C4-2B (cell line): ENCODE results near the gene ATAD3C.
A peak's percentile ranks its signal among the peaks of the same experiment; 100 is the strongest.
"Not testable (repeated sequence)": the region's sequence is repeated elsewhere in the genome, so short reads cannot be mapped to it uniquely, and the experiment has no call there.

ENCODE experiments used
- H3K27ac ChIP-seq: fragments of 450-650 bp; 2 replicates; pipeline ENCODE4 v1.5.1; 2017
- CTCF ChIP-seq: fragments of 450-650 bp; conservative IDR thresholded peaks from 2 replicates; pipeline ENCODE4 v1.5.1; 2017; ENCODE audit warnings: mild to moderate bottlenecking
- ZFX ChIP-seq: fragments of 450-650 bp; IDR thresholded peaks from 2 replicates; pipeline ENCODE4 v1.6.1; 2017

Gene ATAD3C

GRCh38 chr1:1427820-1428148 lies 21.7 kb upstream of the ATAD3C start:
- TF ChIP-seq ZFX = no peak
- no peak for TF ChIP-seq CTCF
- no peak overlapping the region for H3K27ac ChIP-seq

- TF ChIP-seq CTCF (no peak), ZFX (no peak)
- H3K27ac ChIP-seq = no peak overlapping the region
These were observed 21.3 kb upstream of the ATAD3C start for GRCh38 chr1:1428174-1428573.

- H3K27ac ChIP-seq = not testable (repeated sequence)
These were observed 20.5 kb upstream of the ATAD3C start for GRCh38 chr1:1428967-1429366.

GRCh38 chr1:1429671-1430073 lies 19.8 kb upstream of the ATAD3C start:
- no peak overlapping the region for H3K27ac ChIP-seq
- TF ChIP-seq ZFX = no peak

DNA sequence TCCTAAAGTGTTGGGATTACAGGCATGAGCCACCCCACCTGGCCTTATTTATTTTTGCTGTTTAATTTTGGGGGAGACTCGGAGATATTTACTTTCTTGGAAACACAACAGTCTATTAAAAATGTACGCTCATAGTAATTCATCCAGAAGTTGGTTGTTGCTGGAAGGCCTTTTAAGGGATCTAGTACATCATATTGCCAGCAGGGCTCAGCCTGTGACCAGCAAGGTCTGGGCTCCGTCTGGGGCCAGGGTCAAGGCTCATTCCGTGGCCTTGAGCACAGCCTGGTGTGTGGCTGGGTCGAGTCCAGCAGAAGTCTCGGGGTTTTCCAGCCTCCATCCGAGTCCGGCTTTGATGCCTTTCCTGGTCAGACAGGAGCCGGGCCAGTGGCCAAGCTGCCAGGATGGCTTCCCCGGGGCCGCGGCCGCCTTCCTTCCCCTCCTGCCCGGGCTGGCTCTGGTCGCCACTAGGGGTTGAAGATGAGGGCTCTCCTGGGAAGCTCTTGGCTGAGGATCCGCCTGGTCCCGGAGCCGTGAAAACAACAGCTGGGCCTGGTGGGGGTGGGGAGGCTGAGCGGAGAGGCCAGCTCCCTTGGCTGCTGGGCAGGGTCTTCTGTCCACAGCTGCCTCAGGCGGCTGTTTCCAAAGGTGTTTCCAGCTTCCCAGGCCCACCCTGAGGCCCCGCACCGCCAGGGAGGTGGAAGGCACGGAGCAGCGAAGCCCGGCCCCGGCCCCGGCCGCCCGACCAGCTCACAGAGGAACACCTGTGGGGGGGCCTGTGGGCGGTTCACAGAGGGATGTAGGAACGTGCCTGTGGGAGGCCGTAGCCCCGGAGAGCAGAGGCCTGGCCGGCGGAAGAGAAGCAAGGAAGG lies 19.1 kb upstream of the ATAD3C start:
- peak overlapping the region; percentile 2; the same call in 1 of the 2 replicates for H3K27ac ChIP-seq
- no peak for TF ChIP-seq CTCF
- TF ChIP-seq ZFX = no peak

DNA sequence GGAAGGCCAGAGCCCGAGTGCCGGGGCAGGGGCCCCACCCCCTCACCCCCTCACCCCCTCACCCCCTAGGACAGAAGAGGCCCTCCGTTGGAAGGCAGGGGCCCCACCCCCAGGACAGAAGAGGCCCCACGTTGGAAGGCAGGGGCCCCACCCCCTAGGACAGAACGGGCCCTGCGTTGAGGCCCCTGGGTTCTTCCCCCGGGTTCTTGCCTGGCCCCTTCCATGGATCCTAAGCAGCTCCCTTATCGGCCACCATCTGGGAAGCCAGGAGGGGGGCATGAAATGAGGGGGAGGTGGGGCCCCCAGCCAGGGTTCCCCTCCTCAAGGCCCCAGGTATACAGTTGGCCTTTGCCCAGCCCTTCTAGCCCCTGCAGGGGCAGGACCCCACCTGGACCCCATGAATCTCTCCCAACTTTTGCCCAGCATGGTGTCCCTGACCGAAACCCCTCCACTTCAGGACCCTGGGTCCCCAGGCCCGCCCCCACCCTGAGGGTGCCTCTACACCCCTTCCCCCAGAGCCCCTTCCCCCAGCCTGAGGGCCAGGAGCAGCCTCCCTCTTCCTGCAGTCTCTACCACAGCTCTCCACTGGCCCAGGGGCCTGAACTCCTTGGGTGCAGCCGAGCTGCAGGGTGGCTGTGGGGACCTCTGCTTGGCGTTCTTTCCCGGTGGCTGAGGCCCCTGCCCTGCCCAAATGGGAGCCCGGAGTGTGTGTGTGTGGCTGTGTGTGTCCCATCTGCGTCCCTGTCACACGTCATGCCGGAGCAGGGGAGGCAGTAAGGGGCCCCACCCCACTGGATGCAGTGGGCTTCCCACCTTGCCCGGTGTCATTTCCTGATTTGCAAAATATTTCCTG lies 18.3 kb upstream of the ATAD3C start:
- TF ChIP-seq ZFX (no peak), CTCF (no peak)
- peak overlapping the region; percentile 100 for H3K27ac ChIP-seq

GRCh38 chr1:1431845-1432273 lies 17.6 kb upstream of the ATAD3C start:
- no peak for TF ChIP-seq ZFX
- peak overlapping the region; percentile 100 for H3K27ac ChIP-seq

- no peak for TF ChIP-seq ZFX
- TF ChIP-seq CTCF = no peak
- peak overlapping the region; percentile 100 for H3K27ac ChIP-seq
These were observed 17.1 kb upstream of the ATAD3C start for GRCh38 chr1:1432274-1432950.
